ENCODE data around the gene ONECUT3. TPM values are rescaled to one million over a fixed set of nuclear protein-coding genes. Genes with fewer than 3 reads are reported as not detected.

ONECUT3 gene
- total RNA-seq, 1 experiment from 2014 or later: 0.04 TPM

- Mint-ChIP-seq H3K36me3 (no peaks in the 10 kb centered on the region), H3K4me3 (no peak overlapping the region), H3K4me1 (peaks cover 11% of the 10 kb centered on the region), H3K27ac (no peak overlapping the region), H3K27me3 (ENCODE audit: low read depth) (peaks cover 100% of the 10 kb centered on the region), H3K9me3 (no peaks in the 10 kb centered on the region)
- no peak for DNase-seq (ENCODE audit: low spot score)
- TF ChIP-seq ATF3 (CRISPR knock-in tag; conservative IDR thresholded peaks at IDR 0.05): no peak
- TF ChIP-seq ELF4 (CRISPR knock-in tag; IDR thresholded peaks at IDR 0.05; ENCODE audit: low read depth): no peak
- TF ChIP-seq CDX4 (CRISPR knock-in tag; IDR thresholded peaks at IDR 0.05; ENCODE audit: borderline replicate concordance): no peak
- TF ChIP-seq SOX15 (CRISPR knock-in tag; IDR thresholded peaks at IDR 0.05): no peak
- TF ChIP-seq MLX (CRISPR knock-in tag; IDR thresholded peaks at IDR 0.05): no peak
- no peak for TF ChIP-seq ZNF512 (CRISPR knock-in tag; IDR thresholded peaks at IDR 0.05; ENCODE audit: borderline replicate concordance)
- no peak for TF ChIP-seq AR (CRISPR knock-in tag; IDR thresholded peaks at IDR 0.05)
- ChIA-PET POLR2A (interaction anchor here (0.6 kb wide), 1 partner anchor 849 kb away, joined by 3 read pairs; no protein-coding TSS in a partner anchor), CTCF (interaction anchor here (1.1 to 9.4 kb wide), 7 partner anchors 12 to 92 kb away, joined by 3 to 161 read pairs (median 5); no protein-coding TSS in a partner anchor)
- ATAC-seq: no peak
Measured at GRCh38 chr19:1763648-1764639, 10.6 kb downstream of the ONECUT3 start.

- Mint-ChIP-seq H3K4me3 (no peak overlapping the region), H3K36me3 (no peaks in the 10 kb centered on the region), H3K27ac (no peak overlapping the region), H3K4me1 (peaks cover 11% of the 10 kb centered on the region), H3K27me3 (ENCODE audit: low read depth) (peaks cover 100% of the 10 kb centered on the region), H3K9me3 (no peaks in the 10 kb centered on the region)
- no peak for TF ChIP-seq NR1H2 (CRISPR knock-in tag; IDR thresholded peaks at IDR 0.05)
- no peak for TF ChIP-seq ZNF219 (CRISPR knock-in tag; IDR thresholded peaks at IDR 0.05; ENCODE audit: borderline replicate concordance)
- TF ChIP-seq ARID4B (CRISPR knock-in tag; IDR thresholded peaks at IDR 0.05; ENCODE audit: borderline replicate concordance): no peak
- TF ChIP-seq OVOL2 (CRISPR knock-in tag; IDR thresholded peaks at IDR 0.05; ENCODE audit: borderline replicate concordance): no peak
- no peak for TF ChIP-seq SOX15 (CRISPR knock-in tag; IDR thresholded peaks at IDR 0.05)
- TF ChIP-seq JAZF1 (CRISPR knock-in tag; IDR thresholded peaks at IDR 0.05): no peak
- TF ChIP-seq NR2C2 (CRISPR knock-in tag; IDR thresholded peaks at IDR 0.05): no peak
- no peak for TF ChIP-seq ZNF416 (CRISPR knock-in tag; IDR thresholded peaks at IDR 0.05)
- TF ChIP-seq JUN (CRISPR knock-in tag; IDR thresholded peaks at IDR 0.05): no peak
- TF ChIP-seq EMX1 (CRISPR knock-in tag; IDR thresholded peaks at IDR 0.05): no peak
- TF ChIP-seq IRF1 (CRISPR knock-in tag; IDR thresholded peaks at IDR 0.05): no peak
- TF ChIP-seq ZNF512 (CRISPR knock-in tag; IDR thresholded peaks at IDR 0.05; ENCODE audit: borderline replicate concordance): no peak
- CTCF ChIA-PET: interaction anchor here (1.1 to 9.4 kb wide), 9 partner anchors 10 to 92 kb away, joined by 3 to 161 read pairs (median 6); no protein-coding TSS in a partner anchor
- no peak for DNase-seq (ENCODE audit: low spot score)
- POLR2A ChIA-PET: interaction anchor here (0.8 kb wide), 1 partner anchor 26 kb away, joined by 11 read pairs; no protein-coding TSS in a partner anchor
- ATAC-seq: no peak
Measured at GRCh38 chr19:1764729-1765128, 11.4 kb downstream of the ONECUT3 start.

Measured in WTC11 (cell line).